GM21825 (cell line): ENCODE data around the gene CACNA1C.
A peak's percentile ranks its signal among the peaks of the same experiment; 100 is the strongest.

Experiments used
- ATAC-seq: cut with Tn5 transposase; IDR thresholded peaks from one replicate; pipeline ENCODE4 v1.9.1; 2021; ENCODE audit warnings: mild to moderate bottlenecking, moderate library complexity; ENCODE audit not compliant: unreplicated experiment

The CACNA1C gene

DNA sequence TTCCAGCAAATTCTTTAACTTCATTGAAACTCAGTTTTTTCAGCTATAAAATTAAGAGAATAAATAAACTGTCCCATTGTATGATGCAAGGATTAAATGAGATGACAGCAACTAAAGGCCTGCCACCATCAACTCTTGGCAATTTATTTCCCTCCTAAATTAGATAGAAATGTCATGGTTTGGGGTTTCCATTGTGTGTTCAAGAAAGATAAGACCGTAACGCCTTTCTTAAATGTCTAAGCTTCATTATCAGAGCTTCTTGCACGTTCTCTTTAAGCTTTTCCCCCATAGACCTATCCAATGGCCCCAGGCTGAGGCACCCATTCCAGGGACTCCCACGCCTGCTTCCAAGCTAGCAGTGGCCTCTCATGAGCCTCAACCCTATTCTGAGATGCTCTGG is 281.9 kb downstream of the CACNA1C start:
- ATAC-seq, result no peak

DNA sequence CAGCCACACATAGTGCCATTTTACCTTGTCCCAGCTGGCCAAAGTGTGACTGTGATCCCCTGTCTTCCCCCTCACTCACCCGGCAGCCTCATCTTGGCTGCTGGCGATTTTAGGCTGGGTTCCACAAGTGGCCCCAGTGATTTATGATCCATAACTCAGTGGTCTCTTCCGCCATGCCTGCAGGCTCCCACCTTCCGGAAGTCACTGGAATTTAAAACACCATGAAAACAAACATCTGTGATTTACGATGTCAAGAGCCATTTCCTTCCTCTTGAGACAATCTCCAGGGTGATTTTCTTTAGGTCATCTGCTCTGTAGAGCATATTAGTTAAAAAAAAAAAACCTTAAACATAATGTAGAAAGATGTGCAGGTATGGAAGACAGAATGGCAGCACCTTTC is 282.3 kb downstream of the CACNA1C start:
- ATAC-seq, result no peak

DNA sequence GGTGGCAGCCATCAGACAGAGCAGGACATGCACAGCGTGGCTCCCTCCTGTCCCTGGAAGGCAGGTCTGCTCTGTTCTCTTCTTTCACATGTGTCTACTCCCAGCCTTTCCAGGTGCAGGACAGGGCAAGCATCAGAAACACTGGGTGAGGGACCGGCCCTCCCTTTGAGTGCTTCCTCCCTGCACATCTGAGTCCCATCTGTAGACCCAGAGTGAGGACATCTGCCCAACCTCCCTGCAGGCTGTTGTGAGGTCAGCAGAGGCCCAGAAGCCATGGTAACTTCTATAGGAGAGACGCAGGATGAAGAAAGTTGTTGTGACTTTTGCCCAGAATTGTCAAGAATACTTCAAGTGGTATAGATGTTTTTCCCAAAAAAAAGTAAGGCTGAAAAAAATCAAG is 282.7 kb downstream of the CACNA1C start:
- ATAC-seq, result no peak

DNA sequence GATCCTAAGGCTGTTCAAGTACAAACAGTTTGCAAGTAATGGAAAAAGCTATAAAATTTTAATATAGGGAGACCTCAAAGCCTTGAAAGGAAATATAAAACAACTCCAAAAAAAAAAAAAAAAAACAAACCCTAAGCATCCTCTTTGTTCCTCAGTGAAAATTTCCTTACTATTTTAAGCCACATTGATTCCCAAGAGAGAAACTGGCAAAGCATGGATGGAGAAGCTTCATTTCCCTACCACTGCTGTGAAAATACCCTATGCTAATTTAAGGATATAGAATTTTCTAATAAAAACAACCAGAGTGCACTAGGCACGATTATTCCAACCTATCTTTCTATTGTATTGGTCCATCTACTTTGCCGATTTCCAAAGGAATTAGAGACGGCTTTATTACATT is 283.1 kb downstream of the CACNA1C start:
- no peak for ATAC-seq

DNA sequence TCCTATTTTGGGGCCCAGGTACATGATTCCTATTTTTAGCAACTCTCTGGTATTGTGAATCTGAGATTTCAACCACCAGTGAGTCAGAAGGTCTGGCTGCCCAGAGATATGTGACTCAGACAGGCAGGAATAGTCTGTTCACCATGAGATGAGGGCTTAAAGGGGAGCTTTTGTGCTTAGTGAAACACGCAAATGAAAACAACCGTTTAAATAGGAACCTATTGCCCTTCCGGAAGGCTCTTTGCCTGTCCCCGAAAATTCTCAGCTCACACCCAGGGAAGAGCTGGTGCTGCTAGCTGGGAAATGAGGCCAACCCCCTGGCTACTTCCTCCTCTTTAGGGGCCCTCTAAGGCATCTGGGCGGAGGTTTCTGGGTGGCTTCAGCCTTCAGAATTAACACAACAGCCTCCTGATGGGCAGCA is 283.6 kb downstream of the CACNA1C start:
- ATAC-seq, result peak; percentile 87

DNA sequence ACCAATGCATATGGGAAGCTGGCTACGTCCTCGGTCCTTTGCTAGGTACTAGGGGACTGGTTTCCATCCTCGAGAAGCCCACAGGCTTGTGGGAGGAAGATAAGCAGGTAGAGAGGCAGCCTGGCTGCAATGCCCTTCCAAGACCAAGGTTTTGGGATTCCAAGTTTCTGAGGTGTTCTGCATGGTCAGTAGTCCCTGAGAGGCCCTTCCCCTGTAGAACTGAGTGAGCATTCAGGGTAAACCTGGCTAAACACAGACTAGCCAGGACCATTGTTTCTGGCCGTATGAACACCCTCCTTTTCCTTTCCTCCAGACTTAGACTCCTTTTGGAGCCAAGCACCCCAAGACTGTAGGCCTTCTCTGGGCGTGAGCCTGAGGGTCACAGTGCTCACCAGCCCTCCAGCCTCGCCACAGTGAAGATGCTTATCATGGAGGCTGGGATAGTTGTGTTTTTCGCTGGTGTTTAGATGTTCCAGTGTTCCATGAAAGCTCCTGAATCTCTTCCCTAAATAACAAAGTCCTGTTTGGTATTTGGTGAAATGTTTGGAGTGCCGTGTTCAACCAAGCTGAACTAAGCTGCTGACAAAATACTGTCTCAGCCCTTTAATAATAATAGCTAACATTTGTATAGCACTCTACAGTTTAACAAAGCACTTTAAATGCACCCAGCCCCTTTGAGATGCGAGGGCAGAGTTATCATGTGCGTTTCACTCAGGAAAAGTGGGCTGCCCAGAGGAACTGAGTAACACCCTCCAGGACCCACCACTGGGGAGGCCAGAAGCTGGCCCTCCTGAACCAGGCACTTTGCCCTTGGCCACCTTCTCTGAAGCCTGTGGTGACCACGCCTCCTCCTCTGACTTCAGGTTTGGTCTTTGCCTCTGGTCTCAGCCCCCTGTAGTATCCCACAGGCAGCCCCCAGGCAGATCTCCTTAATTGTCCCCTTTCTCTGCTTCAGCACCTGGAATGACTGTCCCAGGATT is 284.5 kb downstream of the CACNA1C start:
- no peak for ATAC-seq

DNA sequence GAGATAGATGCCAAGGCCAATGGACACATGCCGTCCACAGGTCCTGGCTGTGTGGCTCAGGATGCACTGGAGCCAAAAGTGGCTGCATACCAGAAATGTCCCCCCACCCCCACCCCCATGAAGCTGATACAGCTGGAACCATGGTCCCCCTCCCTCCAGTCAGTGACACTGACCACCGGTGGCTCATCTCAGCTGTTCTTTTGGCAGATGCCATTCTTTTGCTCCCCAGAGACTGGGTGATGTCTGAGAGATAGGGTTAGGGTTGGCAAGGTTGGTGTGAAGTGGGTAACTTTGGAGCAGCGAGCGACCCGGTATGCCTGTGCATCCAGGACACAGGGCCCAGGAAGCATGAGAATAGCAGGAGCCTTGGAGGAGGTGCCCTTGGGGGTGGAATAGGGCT is 285.6 kb downstream of the CACNA1C start:
- no peak for ATAC-seq

GRCh38 chr12:2338991-2339431 is 286.2 kb downstream of the CACNA1C start:
- no peak for ATAC-seq

GRCh38 chr12:2341051-2341751 is 288.4 kb downstream of the CACNA1C start:
- no peak for ATAC-seq

- ATAC-seq, result no peak
Observed at GRCh38 chr12:2341871-2342270, 289.1 kb downstream of the CACNA1C start.

DNA sequence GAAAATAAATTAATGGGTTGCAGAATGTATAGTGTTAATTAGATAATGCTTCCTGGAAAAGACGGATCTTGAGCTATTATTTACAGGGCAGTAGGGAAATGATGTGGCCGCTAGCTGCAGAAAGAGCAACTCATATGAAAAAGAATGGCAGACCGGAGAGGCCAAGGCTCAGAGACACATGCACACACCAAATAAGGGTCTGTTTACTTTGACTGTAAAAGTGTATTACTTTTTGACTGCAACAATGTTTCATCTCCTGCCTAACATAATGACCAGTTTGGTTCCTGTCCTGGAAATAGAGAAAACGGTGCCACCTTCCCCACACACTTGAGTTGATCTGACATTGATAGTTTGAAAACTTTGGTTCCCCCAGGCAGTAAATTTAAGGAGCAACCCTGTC is 290.9 kb downstream of the CACNA1C start:
- no peak for ATAC-seq

- no peak for ATAC-seq
Observed at GRCh38 chr12:2344476-2344875, 291.7 kb downstream of the CACNA1C start.

DNA sequence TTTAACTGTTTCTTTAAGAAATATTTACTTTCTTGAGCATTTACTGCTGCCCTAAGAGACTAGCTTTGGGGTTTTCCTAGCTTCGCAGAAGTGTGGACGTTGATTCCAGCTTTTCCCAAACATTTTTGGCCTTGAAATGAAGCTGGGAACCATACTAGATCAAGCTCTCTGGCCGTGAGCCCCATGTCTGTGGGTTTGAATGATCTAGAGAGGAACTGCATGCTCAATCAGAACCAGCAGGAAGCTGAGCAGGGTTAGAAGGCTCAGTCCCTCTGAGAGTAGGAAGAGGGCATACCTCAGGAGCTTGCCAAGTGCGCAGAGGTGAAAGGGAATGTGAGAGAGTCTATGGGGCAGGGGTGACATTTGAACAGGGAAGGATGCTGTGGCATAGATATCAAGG is 292.1 kb downstream of the CACNA1C start:
- ATAC-seq, result no peak

GRCh38 chr12:2345902-2346301 is 293.1 kb downstream of the CACNA1C start:
- ATAC-seq, result no peak

- ATAC-seq, result no peak
Observed at GRCh38 chr12:2346416-2346815, 293.6 kb downstream of the CACNA1C start.

- ATAC-seq, result no peak
Observed at GRCh38 chr12:2347137-2347843, 294.5 kb downstream of the CACNA1C start.

- no peak for ATAC-seq
Observed at GRCh38 chr12:2347844-2348481, 295.2 kb downstream of the CACNA1C start.

DNA sequence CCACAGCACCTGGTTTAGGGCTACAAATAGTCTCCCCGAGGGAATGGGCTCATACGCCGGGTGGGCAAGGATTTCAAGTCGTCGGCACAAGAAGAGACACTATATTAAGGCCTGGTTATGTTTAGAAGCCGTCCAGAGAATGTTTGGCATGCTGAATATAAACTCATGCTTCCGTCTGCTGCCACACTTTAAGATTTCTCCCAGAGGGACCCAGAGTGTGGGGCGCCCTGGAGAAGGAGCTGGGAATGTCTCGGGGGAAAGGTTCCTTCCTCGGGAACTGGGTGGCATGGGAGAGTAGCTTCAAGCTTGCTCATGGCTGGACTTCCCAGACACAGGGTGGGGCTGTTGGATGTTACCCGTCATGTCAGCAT is 295.7 kb downstream of the CACNA1C start:
- no peak for ATAC-seq

GRCh38 chr12:2351161-2351560 is 298.4 kb downstream of the CACNA1C start:
- ATAC-seq, result no peak

DNA sequence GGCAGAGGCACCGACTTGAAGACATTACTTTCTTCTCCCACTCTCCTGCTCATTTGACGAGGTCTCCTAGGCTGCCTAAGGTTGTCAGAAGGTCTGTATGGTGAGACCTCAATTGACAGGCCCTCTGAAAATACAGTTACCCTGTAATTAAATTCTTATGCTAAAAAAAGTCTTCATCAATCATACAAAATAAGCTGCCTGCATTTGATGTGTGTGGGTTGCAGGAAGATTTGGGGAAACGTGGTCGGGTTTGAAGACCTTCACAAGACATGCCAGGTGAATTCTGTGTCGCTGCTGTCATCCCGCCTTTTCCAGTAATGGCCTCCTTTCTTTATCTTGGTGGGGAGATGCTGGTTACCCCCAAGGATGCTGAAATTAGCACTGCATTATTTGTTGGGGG is 299.4 kb downstream of the CACNA1C start:
- no peak for ATAC-seq

DNA sequence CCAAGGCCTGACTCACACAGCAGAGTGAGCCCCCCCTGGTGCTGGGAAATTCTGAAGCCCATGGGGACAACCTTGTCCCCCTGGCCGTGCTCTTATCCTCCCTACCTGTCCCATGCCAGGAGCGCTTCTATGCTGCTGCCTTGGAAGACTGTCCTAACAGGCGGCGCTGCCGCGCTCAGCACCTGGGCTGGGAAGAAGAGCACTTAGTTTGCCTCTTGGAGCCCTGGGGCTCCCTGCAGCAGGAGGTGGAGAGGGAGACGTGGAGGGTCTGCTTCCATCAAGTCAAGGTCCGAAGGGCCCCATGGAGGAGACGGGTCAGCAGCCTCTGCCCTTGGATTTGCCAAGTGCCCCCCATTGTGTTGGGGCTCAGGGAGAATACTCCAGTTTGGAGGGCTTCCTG is 300.5 kb downstream of the CACNA1C start:
- ATAC-seq, result no peak
